Neural cell (in vitro differentiated cells): ENCODE data around the gene JMJD1C. TPM values are rescaled to one million over a fixed set of nuclear protein-coding genes. Genes with fewer than 3 reads are reported as not detected.

ENCODE experiments used
- H2AFZ ChIP-seq: fragments of 200-600, 300-800 bp; sonication (generic), shearing (Covaris generic); 2 replicates; pipeline ENCODE4 v1.6.0; 2014; ENCODE audit warnings: low read depth, mild to moderate bottlenecking, antibody characterized with exemption, low read length, moderate library complexity
- H3F3A ChIP-seq: fragments of 200-600 bp; shearing (Covaris generic); 2 replicates; pipeline ENCODE4 v1.6.1; 2016; ENCODE audit warnings: mild to moderate bottlenecking, moderate library complexity, mixed read lengths, antibody characterized with exemption, low read length; ENCODE audit not compliant: insufficient read depth, poor library complexity, severe bottlenecking
- H3K27ac ChIP-seq: fragments of 200-600, 300-800 bp; sonication (generic), shearing (Covaris generic); 2 replicates; pipeline ENCODE4 v1.5.1; 2014; ENCODE audit warnings: mild to moderate bottlenecking, low read length, moderate library complexity
- H3K27me3 ChIP-seq: fragments of 300-800, 200-600 bp; sonication (generic), shearing (Covaris generic); 2 replicates; pipeline ENCODE4 v1.6.0; 2014; ENCODE audit warnings: mild to moderate bottlenecking, low read depth, low read length, moderate library complexity; ENCODE audit not compliant: insufficient read depth
- H3K36me3 ChIP-seq: fragments of 300-800, 200-600 bp; sonication (generic), shearing (Covaris generic); 2 replicates; pipeline ENCODE4 v1.5.1; 2014; ENCODE audit warnings: mild to moderate bottlenecking, antibody characterized with exemption, low read length, moderate library complexity; ENCODE audit not compliant: insufficient read depth
- H3K4me2 ChIP-seq: fragments of 300-800, 200-600 bp; sonication (generic), shearing (Covaris generic); 2 replicates; pipeline ENCODE4 v1.6.0; 2014; ENCODE audit warnings: mild to moderate bottlenecking, low read length
- H3K4me3 ChIP-seq: fragments of 300-800, 200-600 bp; sonication (generic), shearing (Covaris generic); 2 replicates; pipeline ENCODE4 v1.5.1; 2014; ENCODE audit warnings: mild to moderate bottlenecking, low read length, moderate library complexity
- H3K79me2 ChIP-seq: fragments of 200-600 bp; shearing (Covaris generic); replicated peaks from 2 replicates; pipeline ENCODE4 v1.6.0; 2014; ENCODE audit warnings: mild to moderate bottlenecking, low read length, moderate library complexity; ENCODE audit not compliant: insufficient read depth
- H3K9ac ChIP-seq: fragments of 300-800, 200-600 bp; sonication (generic), shearing (Covaris generic); 2 replicates; pipeline ENCODE4 v1.6.1; 2016; ENCODE audit warnings: mild to moderate bottlenecking, low read length, mixed read lengths
- H3K9me2 ChIP-seq: fragments of 200-600 bp; shearing (Covaris generic); 2 replicates; pipeline ENCODE4 v1.6.1; 2016; ENCODE audit warnings: mild to moderate bottlenecking, low read length, mixed read lengths; ENCODE audit not compliant: insufficient read depth
- H3K9me3 ChIP-seq: fragments of 200-600, 300-800 bp; sonication (generic), shearing (Covaris generic); 2 replicates; pipeline ENCODE4 v1.6.1; 2016; ENCODE audit warnings: mild to moderate bottlenecking, mixed run types, low read length, moderate library complexity, mixed read lengths
- H4K20me1 ChIP-seq: fragments of 200-600 bp; shearing (Covaris generic); 2 replicates; pipeline ENCODE4 v1.6.1; 2016; ENCODE audit warnings: mild to moderate bottlenecking, mixed run types; ENCODE audit not compliant: insufficient read depth
- EP300 ChIP-seq: fragments of 450-650 bp; conservative IDR thresholded peaks from 2 replicates; pipeline ENCODE4 v1.6.1; 2014; ENCODE audit warnings: antibody characterized with exemption, mild to moderate bottlenecking, moderate library complexity; ENCODE audit not compliant: poor library complexity, severe bottlenecking
- EZH2 ChIP-seq: fragments of 200-600, 300-800 bp; shearing (Covaris generic), sonication (generic); IDR thresholded peaks from 2 replicates; pipeline ENCODE4 v1.6.1; 2014; ENCODE audit warnings: antibody characterized with exemption, low read length, borderline replicate concordance, mild to moderate bottlenecking; ENCODE audit not compliant: insufficient read depth, poor library complexity, severe bottlenecking
- MXI1 ChIP-seq: fragments of 450-650 bp; conservative IDR thresholded peaks from 2 replicates; pipeline ENCODE4 v1.6.1; 2014; ENCODE audit warnings: antibody characterized with exemption, mild to moderate bottlenecking; ENCODE audit not compliant: poor library complexity, severe bottlenecking
- POLR2AphosphoS5 ChIP-seq: IDR thresholded peaks from 2 replicates; pipeline ENCODE4 v1.6.1; 2012
- RAD21 ChIP-seq: fragments of 450-650 bp; conservative IDR thresholded peaks from 2 replicates; pipeline ENCODE4 v1.6.1; 2014; ENCODE audit warnings: antibody characterized with exemption, mild to moderate bottlenecking, moderate library complexity
- SMC3 ChIP-seq: fragments of 450-650 bp; conservative IDR thresholded peaks from 2 replicates; pipeline ENCODE4 v1.6.1; 2014; ENCODE audit warnings: antibody characterized with exemption, mild to moderate bottlenecking, moderate library complexity; ENCODE audit not compliant: poor library complexity
- TAF1 ChIP-seq: IDR thresholded peaks from 2 replicates; pipeline ENCODE4 v1.6.1; 2012; ENCODE audit warnings: low read depth
- polyA plus RNA-seq: library from polyadenylated mRNA; depleted of rRNA; stranded (reverse); fragments of >200 nt; gene quantifications from 2 replicates; pipeline ENCODE4 v1.2.3, GENCODE V29; 2014
- TF ChIP-seq, protein P1 (sequence below): fragments of 450-650 bp; IDR thresholded peaks from 2 replicates; pipeline ENCODE4 v1.5.1; 2014; ENCODE audit warnings: antibody characterized with exemption, mild to moderate bottlenecking, moderate library complexity; ENCODE audit not compliant: poor library complexity, severe bottlenecking
- TF ChIP-seq, protein P2 (sequence below): IDR thresholded peaks from 2 replicates; pipeline ENCODE4 v1.6.1; 2012; ENCODE audit warnings: borderline replicate concordance

JMJD1C gene
- polyA plus RNA-seq, 1 donor from 2014 or later = 108 TPM

- Histone ChIP-seq H3K27ac (no peak overlapping the region), H3F3A (no peaks in the 10 kb centered on the region), H3K9ac (no peak overlapping the region), H3K4me2 (no peak overlapping the region), H3K9me2 (no peaks in the 10 kb centered on the region), H4K20me1 (no peaks in the 10 kb centered on the region), H3K9me3 (no peaks in the 10 kb centered on the region), H3K4me3 (no peak overlapping the region), H3K36me3 (peaks cover 4% of the 10 kb centered on the region), H2AFZ (no peak overlapping the region), H3K27me3 (no peaks in the 10 kb centered on the region), H3K79me2 (no peaks in the 10 kb centered on the region)
- TF ChIP-seq EP300 (no peak), POLR2AphosphoS5 (no peak), SMC3 (no peak), MXI1 (no peak), TAF1 (no peak), RAD21 (no peak), EZH2 (no peak)
- TF ChIP-seq, protein P1, sequence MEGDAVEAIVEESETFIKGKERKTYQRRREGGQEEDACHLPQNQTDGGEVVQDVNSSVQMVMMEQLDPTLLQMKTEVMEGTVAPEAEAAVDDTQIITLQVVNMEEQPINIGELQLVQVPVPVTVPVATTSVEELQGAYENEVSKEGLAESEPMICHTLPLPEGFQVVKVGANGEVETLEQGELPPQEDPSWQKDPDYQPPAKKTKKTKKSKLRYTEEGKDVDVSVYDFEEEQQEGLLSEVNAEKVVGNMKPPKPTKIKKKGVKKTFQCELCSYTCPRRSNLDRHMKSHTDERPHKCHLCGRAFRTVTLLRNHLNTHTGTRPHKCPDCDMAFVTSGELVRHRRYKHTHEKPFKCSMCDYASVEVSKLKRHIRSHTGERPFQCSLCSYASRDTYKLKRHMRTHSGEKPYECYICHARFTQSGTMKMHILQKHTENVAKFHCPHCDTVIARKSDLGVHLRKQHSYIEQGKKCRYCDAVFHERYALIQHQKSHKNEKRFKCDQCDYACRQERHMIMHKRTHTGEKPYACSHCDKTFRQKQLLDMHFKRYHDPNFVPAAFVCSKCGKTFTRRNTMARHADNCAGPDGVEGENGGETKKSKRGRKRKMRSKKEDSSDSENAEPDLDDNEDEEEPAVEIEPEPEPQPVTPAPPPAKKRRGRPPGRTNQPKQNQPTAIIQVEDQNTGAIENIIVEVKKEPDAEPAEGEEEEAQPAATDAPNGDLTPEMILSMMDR = no peak
- TF ChIP-seq, protein P2, sequence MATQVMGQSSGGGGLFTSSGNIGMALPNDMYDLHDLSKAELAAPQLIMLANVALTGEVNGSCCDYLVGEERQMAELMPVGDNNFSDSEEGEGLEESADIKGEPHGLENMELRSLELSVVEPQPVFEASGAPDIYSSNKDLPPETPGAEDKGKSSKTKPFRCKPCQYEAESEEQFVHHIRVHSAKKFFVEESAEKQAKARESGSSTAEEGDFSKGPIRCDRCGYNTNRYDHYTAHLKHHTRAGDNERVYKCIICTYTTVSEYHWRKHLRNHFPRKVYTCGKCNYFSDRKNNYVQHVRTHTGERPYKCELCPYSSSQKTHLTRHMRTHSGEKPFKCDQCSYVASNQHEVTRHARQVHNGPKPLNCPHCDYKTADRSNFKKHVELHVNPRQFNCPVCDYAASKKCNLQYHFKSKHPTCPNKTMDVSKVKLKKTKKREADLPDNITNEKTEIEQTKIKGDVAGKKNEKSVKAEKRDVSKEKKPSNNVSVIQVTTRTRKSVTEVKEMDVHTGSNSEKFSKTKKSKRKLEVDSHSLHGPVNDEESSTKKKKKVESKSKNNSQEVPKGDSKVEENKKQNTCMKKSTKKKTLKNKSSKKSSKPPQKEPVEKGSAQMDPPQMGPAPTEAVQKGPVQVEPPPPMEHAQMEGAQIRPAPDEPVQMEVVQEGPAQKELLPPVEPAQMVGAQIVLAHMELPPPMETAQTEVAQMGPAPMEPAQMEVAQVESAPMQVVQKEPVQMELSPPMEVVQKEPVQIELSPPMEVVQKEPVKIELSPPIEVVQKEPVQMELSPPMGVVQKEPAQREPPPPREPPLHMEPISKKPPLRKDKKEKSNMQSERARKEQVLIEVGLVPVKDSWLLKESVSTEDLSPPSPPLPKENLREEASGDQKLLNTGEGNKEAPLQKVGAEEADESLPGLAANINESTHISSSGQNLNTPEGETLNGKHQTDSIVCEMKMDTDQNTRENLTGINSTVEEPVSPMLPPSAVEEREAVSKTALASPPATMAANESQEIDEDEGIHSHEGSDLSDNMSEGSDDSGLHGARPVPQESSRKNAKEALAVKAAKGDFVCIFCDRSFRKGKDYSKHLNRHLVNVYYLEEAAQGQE = no peak
These were observed 260.4 kb downstream of the JMJD1C start for GRCh38 chr10:63205421-63205820.

DNA sequence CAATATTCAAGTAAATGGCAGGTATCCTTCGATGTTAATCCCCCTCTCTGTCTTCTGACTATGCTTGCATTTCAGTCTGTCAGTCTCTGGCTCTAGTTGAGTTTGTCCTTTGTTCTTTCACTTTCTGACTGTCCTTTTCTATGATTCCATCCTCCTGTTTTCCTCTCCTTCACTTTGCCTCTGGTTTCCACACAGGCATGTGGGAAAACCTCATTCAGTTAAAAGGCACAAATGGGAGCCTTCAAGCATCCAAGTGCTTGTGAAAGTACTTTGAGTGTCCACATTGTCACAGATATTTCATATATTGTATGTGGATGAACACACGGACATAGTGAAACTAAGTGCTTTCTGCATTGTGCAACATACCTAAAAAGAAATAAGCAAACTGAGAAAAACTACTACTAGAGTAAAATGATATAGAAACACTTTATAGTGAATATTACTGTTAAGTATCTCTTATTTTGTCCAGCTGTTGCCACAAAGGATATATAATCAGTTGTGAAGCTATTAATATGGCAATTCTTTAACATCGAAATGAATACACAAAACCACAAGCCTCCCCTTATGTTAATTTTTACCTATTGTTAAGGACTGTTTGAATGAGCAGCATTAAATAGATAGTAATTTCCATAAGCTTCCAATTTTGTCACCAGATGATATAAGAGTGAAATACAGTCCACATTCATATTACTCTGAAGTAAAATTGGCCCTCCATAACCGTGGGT, 260.9 kb downstream of the JMJD1C start:
- no peaks in the 10 kb centered on the region for H3F3A ChIP-seq
- no peak overlapping the region for H3K9ac ChIP-seq
- no peak overlapping the region for H3K4me3 ChIP-seq
- H3K27ac ChIP-seq = no peak overlapping the region
- no peaks in the 10 kb centered on the region for H3K27me3 ChIP-seq
- H3K79me2 ChIP-seq = no peaks in the 10 kb centered on the region
- no peaks in the 10 kb centered on the region for H3K9me3 ChIP-seq
- no peak overlapping the region for H2AFZ ChIP-seq
- no peaks in the 10 kb centered on the region for H3K9me2 ChIP-seq
- TF ChIP-seq, protein P2 = no peak
- TF ChIP-seq RAD21 = no peak
- TF ChIP-seq, protein P1 = no peak
- TF ChIP-seq EZH2 = no peak
- no peak for TF ChIP-seq MXI1
- TF ChIP-seq SMC3 = no peak
- TF ChIP-seq POLR2AphosphoS5 = no peak
- TF ChIP-seq TAF1 = no peak
- no peak for TF ChIP-seq EP300
- no peak overlapping the region for H3K4me2 ChIP-seq
- H4K20me1 ChIP-seq = no peaks in the 10 kb centered on the region
- H3K36me3 ChIP-seq = peaks cover 4% of the 10 kb centered on the region
